NCI-H2196 treated with DMSO at 0.1 percent for 48 hours (cell line): ENCODE results near the gene AFF3.
"Not testable (repeated sequence)": the region's sequence is repeated elsewhere in the genome, so short reads cannot be mapped to it uniquely, and the experiment has no call there.

Experiments used
- DNase-seq: peaks from one replicate; lab custom pipeline; 2025; ENCODE audit not compliant: unreplicated experiment; lab: John Stamatoyannopoulos, UW

AFF3 gene

GRCh38 chr2:99939135-99939534, 203.3 kb downstream of the AFF3 start:
- DNase-seq: no peak

- no peak for DNase-seq
Observed at GRCh38 chr2:99938250-99938649, 204.1 kb downstream of the AFF3 start.

GRCh38 chr2:99936065-99936464, 206.3 kb downstream of the AFF3 start:
- DNase-seq: no peak

- DNase-seq: no peak
Observed at GRCh38 chr2:99935662-99936061, 206.7 kb downstream of the AFF3 start.

GRCh38 chr2:99933894-99934650, 208.3 kb downstream of the AFF3 start:
- no peak for DNase-seq

- DNase-seq: not testable (repeated sequence)
Observed at GRCh38 chr2:99933491-99933890, 208.9 kb downstream of the AFF3 start.

GRCh38 chr2:99928470-99929053, 213.8 kb downstream of the AFF3 start:
- DNase-seq: no peak

- not testable (repeated sequence) for DNase-seq
Observed at GRCh38 chr2:99927690-99928207, 214.6 kb downstream of the AFF3 start.

- DNase-seq: no peak
Observed at GRCh38 chr2:99926986-99927385, 215.4 kb downstream of the AFF3 start.

- no peak for DNase-seq
Observed at GRCh38 chr2:99925960-99926359, 216.4 kb downstream of the AFF3 start.

GRCh38 chr2:99922664-99923063, 219.7 kb downstream of the AFF3 start:
- no peak for DNase-seq

- DNase-seq: no peak
Observed at GRCh38 chr2:99921903-99922302, 220.5 kb downstream of the AFF3 start.

GRCh38 chr2:99918389-99918788, 224.0 kb downstream of the AFF3 start:
- DNase-seq: no peak

- DNase-seq: no peak
Observed at GRCh38 chr2:99915108-99915675, 227.2 kb downstream of the AFF3 start.

GRCh38 chr2:99911736-99912135, 230.7 kb downstream of the AFF3 start:
- DNase-seq: no peak

- no peak for DNase-seq
Observed at GRCh38 chr2:99910902-99911301, 231.5 kb downstream of the AFF3 start.

- DNase-seq: no peak
Observed at GRCh38 chr2:99905636-99906035, 236.8 kb downstream of the AFF3 start.

- DNase-seq: no peak
Observed at GRCh38 chr2:99905025-99905424, 237.4 kb downstream of the AFF3 start.

GRCh38 chr2:99903981-99904380, 238.4 kb downstream of the AFF3 start:
- no peak for DNase-seq

GRCh38 chr2:99900556-99900955, 241.8 kb downstream of the AFF3 start:
- DNase-seq: no peak

- DNase-seq: no peak
Observed at GRCh38 chr2:99899882-99900281, 242.5 kb downstream of the AFF3 start.
